GM18526 (cell line): Measurements from ENCODE around the gene CHMP4A.

Experiments
- POLR2A ChIP-seq: IDR thresholded peaks from 3 replicates; pipeline ENCODE4 v1.6.1; 2011; ENCODE audit not compliant: insufficient read length; ENCODE audit errors: extremely low read depth

Gene CHMP4A, protein sequence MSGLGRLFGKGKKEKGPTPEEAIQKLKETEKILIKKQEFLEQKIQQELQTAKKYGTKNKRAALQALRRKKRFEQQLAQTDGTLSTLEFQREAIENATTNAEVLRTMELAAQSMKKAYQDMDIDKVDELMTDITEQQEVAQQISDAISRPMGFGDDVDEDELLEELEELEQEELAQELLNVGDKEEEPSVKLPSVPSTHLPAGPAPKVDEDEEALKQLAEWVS

DNA sequence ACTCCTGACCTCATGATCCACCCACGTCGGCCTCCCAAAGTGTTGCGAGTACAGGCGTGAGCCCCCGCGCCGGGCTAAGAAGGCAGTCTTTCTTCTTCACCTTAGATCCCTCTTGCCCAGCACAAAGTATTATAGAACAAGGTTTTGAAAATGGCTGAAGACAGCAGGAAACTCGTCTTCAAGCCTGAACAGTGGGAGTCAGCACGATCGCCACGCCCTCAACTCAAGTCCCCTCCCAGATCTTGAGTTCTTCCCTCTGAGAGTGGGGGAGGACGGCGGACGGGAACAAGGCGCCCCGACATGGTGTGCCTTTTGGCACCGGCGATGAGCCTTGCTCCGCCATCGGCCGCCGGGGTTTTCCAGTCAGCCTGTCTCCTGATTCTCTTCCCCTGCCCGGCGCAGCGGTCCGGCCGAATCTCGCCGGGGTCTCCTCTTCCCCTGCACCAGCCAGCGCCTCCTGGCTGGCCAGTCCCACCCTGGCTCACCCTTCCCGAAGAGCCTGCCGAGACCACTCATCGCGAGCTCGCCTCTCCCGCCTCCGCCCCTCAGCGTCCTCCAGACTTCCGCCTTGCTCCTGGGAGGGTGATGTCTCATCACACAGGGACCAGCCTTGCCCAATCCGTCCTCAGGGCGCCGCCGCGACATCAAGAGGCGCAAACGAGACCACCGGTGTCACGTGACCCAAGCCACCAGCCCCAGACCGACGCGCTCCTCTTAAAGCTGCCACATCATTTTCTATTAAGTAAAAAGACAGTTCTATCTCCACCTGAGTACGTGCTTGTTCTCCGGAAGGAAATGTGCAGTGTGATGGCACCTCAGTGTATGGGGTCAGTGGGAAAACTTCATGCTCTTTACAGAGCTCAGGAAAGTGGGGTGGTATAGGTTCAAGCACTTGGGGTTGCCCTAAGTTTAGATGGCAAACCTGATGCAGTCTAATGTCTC is at the start of gene CHMP4A:
TSS of gene CHMP4A (minus strand) at position 565 of the 942 bp plus-strand sequence. CDS start at position 516, 49 bp downstream.
- TF ChIP-seq POLR2A = peak; percentile 81

DNA sequence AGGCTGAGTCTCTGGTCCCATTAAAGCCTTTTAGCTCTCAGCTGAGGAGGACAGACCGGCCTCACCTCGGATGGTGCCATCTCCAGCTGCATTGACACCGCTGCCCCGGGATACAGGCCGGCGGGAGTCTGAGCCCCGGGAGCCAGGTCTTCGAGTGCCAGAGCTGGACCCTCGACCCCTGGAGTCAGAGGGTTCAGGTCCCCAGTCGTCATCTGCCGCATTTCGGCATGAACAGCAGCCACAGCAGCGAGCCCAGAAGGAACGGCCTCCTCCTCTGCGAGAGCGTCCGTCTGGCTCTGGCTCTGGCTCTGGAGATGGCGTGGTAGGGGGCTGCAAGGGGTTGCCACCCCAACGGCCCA is 48.7 kb upstream of the CHMP4A start:
- no peak for TF ChIP-seq POLR2A

DNA sequence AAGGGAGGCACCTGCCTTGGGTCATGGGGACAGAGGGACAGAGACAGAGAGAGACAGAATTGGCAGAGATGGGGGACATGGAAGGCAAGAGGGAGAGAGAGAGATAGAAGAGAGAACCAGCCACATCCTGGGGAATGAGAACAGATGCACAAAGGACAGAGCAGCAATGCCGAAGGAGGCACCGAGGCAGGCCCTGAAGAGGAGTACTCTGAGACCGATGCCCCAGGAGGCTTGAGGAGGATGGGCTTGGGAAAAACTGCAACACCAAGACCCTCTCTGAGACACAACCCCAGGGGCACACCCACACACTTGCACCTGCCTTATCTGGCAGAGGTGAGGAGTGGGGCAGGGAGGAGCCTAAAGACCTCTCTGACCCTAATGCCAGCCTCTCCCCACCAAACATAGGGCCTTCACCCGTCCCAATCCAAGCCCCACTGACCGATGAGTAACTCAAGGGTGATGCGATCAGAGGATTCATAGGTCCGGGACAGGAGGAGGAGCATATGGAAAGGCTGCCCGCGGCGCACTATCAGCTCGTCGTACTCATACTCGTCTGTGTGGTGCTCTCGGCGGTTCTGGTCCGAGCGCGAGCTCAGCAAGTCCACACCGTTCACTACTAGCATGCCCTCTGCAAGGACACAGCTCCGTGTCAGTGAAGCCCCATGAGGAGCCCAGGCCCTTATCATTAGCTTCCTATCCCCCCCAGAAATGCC is 48.1 kb upstream of the CHMP4A start:
- TF ChIP-seq POLR2A = no peak

- no peak for TF ChIP-seq POLR2A
Measured at GRCh38 chr14:24260780-24261157, 47.5 kb upstream of the CHMP4A start.

- no peak for TF ChIP-seq POLR2A
Measured at GRCh38 chr14:24260026-24260779, 46.9 kb upstream of the CHMP4A start.

DNA sequence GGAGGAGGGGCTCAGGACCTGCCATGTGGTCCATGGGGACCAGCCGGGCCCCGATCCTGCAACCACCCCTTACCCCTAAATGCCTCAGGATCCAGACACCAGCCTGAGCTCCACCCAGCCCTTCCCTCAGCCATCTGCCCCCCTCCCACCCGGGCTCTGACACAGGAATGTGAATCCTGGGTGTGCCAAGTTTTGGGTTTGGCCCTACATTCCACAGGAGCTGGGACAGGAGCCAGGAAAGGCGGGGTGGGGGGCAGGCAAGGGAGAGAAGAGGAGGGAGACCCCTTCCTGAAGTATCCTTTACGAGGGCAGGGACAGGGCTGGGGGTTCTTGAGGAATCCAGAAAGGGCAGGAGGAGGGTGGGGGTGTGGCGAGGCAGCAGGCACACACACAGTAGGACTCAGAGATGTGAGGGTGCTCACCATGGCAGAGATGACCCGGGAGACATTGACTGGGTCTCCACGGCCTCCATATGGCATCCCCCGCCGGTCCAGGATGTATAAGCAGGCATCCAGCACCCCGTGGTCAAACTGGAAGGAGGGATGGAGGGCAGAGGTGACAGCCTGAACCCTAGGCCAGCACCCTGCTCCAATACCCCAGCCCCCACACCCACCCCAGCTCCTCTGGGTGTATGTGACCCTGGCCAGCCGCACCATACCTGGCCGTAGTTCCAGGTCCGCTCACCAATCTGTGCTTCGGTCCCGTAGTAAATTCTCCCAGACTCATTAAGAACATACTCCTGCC is 46.2 kb upstream of the CHMP4A start:
- TF ChIP-seq POLR2A = no peak

GRCh38 chr14:24258548-24259265 is 45.4 kb upstream of the CHMP4A start:
- no peak for TF ChIP-seq POLR2A

DNA sequence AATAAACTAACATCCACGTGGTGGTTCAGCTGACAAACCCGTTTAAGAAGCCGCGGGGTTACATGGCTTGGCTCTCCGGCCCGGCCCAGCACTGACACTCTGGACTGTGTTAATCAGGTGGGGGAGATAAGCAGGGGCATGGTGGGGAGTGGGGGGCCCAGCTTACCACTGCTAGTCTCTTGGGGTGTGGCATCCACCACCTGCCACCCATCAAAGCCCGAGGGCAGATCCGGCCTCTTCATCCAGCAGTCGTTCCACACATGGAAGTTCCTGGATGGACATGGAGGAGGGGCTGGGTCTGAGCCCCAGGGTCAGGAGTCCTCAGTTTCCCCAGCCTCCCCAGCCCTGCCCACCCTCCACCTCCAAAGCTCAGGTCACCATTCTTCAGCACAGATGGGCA is 44.8 kb upstream of the CHMP4A start:
- TF ChIP-seq POLR2A = no peak

- TF ChIP-seq POLR2A = no peak
Measured at GRCh38 chr14:24256960-24257359, 43.7 kb upstream of the CHMP4A start.

DNA sequence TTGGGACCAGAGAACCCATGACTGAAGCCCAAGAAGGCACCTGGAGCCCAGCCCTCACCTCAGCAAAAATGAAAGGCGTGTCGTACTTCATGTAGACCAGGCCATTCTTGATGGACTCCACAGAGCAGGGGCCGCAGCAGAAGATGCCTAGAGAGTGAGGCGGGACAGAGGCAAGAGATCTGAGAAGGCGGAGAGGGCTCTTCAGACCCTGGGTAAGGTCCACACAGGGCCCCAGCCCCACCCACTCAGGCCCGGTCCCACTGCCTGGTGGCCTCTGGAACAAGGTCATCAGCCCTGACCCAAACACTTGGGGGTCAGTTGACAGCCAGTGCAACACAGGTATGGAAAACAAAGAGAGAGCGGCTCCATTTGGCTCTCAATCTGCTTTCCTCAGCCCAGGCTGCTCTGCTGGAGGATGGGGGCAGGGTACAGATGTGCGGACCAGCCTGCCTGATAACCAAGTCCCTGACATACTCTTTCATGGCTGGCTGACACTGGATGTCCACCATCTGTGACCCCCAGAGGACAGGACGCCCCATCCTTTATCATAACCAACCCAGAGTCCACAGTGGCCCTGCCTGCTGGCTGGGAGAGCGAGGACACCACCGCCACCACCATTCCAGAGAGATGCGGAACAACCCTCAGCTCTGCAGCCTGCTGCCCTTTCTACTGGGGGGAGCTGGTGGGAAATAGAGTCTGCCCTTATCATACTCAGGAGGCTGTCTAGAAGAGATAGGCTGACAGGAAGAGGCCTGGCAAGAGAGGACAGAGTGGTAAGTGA is 42.8 kb upstream of the CHMP4A start:
- TF ChIP-seq POLR2A = no peak

DNA sequence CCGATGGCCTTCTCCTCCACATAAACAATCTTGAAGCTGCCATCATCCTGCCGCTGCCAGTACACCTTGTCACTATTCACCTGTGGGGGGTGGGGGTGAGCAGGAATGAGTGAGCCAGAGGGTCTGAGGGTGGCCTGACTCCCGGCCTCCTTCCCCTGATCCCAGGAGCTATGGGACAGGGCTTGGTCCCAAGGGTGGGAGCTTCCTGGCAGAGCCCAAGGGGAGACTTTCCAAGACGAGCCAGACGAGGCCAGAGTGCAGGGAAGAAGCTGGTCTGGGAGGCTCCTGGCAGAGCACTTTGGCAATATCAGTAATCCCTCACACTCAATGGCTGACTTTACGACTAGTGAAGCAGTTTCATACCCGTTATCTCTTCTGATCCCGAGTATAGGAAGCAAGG is 42.1 kb upstream of the CHMP4A start:
- no peak for TF ChIP-seq POLR2A

GRCh38 chr14:24254630-24255392 is 41.5 kb upstream of the CHMP4A start:
- no peak for TF ChIP-seq POLR2A
